Measurements from ENCODE around the gene GOLPH3L. TPM values are rescaled to one million over a fixed set of nuclear protein-coding genes. Genes with fewer than 3 reads are reported as not detected.

GOLPH3L gene
- total and polyA plus RNA-seq, 2 of the 13 experiments (the other 11 are each of a cell fraction or from before 2014, with no cell fraction given) = 8.2 to 12.8 TPM

DNA sequence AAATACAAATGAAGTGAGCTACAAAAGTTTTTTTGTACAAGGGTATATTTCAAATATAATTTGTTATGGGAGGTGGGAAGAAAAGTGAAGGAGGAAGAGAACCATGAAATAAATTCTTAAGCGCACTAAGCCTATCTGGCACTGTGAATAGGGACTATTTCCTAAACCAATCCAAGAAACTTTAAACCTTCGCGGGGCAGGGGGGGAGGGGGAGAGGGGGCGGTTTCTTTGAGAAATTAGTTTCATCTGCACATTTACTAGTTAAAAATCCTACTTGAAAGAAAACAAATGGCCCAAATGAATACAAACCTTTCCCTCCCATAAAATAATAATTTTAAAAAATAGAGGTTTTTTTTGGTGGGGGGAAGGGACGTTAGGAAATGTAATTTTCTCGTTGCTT is 364 bp downstream of the GOLPH3L start:
- Histone ChIP-seq H2AFZ (ENCODE audit: low read length) (no peak overlapping the region), H3K4me2 (ENCODE audit: low read depth, low read length) (peak overlapping the region; percentile 74), H3K9me3 (ENCODE audit: low read length) (no peaks in the 10 kb centered on the region), H3K9ac (ENCODE audit: insufficient read depth, low read depth, low read length) (peak overlapping the region; percentile 67), H3K4me1 (ENCODE audit: insufficient read depth, low read length) (0 out of 2 replicates have a peak, but pooled peaks cover 17% of the 10 kb centered on the region), H3K4me3 (replicated peaks in 1 of 3; ENCODE audit: insufficient read depth in 1 of 3, low read depth in 2 of 3, low read length in 3 of 3) (peak overlapping the region; percentile 73 to 99 (median 83)), H4K20me1 (ENCODE audit: insufficient read depth, low read length) (no peaks in the 10 kb centered on the region), H3K27ac (ENCODE audit: extremely low read length, insufficient read depth, low read length) (peak overlapping the region; percentile 73), H3K79me2 (ENCODE audit: insufficient read depth, low read length) (peaks cover 10% of the 10 kb centered on the region), H3K36me3 (replicated peaks in 1 of 2; ENCODE audit: control insufficient read depth in 1 of 2, insufficient read depth in 2 of 2, low read length in 2 of 2) (peaks cover 2 to 24% of the 10 kb centered on the region in 2 experiments; a peak in 4 of 5 replicates), H3K27me3 (ENCODE audit: control insufficient read depth in 1 of 2, insufficient read depth in 2 of 2, low read length in 2 of 2) (no peaks in the 10 kb centered on the region; a peak in 2 of 5 replicates)
- DNase-seq (ENCODE audit: low spot score) = no peak
- in situ Hi-C loops (cut with HindIII; ENCODE audit: extremely low pct_ligation_motif_present, low pct_unique_long_range_greater_than_20kb) (no loop called here), intact Hi-C loops (cut with micrococcal nuclease; ENCODE audit: unreplicated experiment) (loop anchor here (2.0 to 10.0 kb wide), 3 partner anchors 72 to 134 kb away; partner anchors contain the start of gene ENSA)
- POLR2A ChIA-PET = interaction anchor here (0.8 to 2.9 kb wide), 20 partner anchors 11 to 631 kb away, joined by 3 to 17 read pairs (median 4); partner anchors contain the start of genes ADAMTSL4, ANXA9, ENSA and FALEC
- 0% methylated on average over 6 of the region's 6 CpGs for WGBS (ENCODE audit: low lambda C conversion rate)
- TF ChIP-seq SIN3B (IDR thresholded peaks at IDR 0.05; ENCODE audit: low read length) (peak; percentile 50; the same call in 1 of the 2 replicates), HNRNPK (IDR thresholded peaks at IDR 0.05; ENCODE audit: low read depth, low read length, poor library complexity, severe bottlenecking) (peak; percentile 55), ZGPAT (CRISPR knock-in tag; IDR thresholded peaks at IDR 0.05) (0 out of 2 replicates have a peak, but pooled peaks have one; percentile 1), NONO (IDR thresholded peaks at IDR 0.05) (no peak), NONO (CRISPR knock-in tag; conservative IDR thresholded peaks at IDR 0.05) (0 out of 2 replicates have a peak, but pooled peaks have one; percentile 12), ZNF546 (CRISPR knock-in tag; conservative IDR thresholded peaks at IDR 0.05) (no peak), HDAC1 (CRISPR knock-in tag; IDR thresholded peaks at IDR 0.05) (0 out of 2 replicates have a peak, but pooled peaks have one; percentile 38), ZFYVE20 (CRISPR knock-in tag; IDR thresholded peaks at IDR 0.05; ENCODE audit: borderline replicate concordance, low read depth) (no peak)
- ATAC-seq = no peak
- BruUV-seq (replicated peaks) = no TSS peak
- CTCF ChIA-PET (ENCODE audit: low intra/inter-chr PET ratio, low total read pairs) = no interaction called here
- FAIRE-seq = no peak
